Heart right ventricle (tissue), 16 donors: ENCODE measurements around the gene PHF14. TPM values are rescaled to one million over a fixed set of nuclear protein-coding genes. Genes with fewer than 3 reads are reported as not detected.

ENCODE experiments used
- ATAC-seq, 8 donors: fragments of 200-7000 bp; cut with Tn5 transposase; one replicate each; pipeline ENCODE4 v1.9.1; 2020; ENCODE audit warnings: mild to moderate bottlenecking in 8 of 8, moderate library complexity in 8 of 8, moderate number of reproducible peaks in 1 of 8
- DNase-seq, 2 donors: peaks; one replicate each; pipeline ENCODE4 v3.0.0-alpha.2; 2020
- H3K27ac ChIP-seq, 10 donors: fragments of 200-600 bp; sonication (generic) in 2 of 10; one replicate each; pipeline versions ENCODE4 v1.5.0 to v1.8.0; 2020 to 2022; ENCODE audit warnings: mild to moderate bottlenecking in 3 of 10
- H3K27me3 ChIP-seq, 7 donors: fragments of 200-600 bp; one replicate each; pipeline ENCODE4 v1.8.0; 2021 to 2022; ENCODE audit warnings: mild to moderate bottlenecking in 2 of 7
- H3K36me3 ChIP-seq, 9 donors: fragments of 200-600 bp; sonication (generic) in 1 of 9; one replicate each; pipeline versions ENCODE4 v1.5.0 to v1.8.0; 2020 to 2022; ENCODE audit warnings: mild to moderate bottlenecking in 2 of 9
- H3K4me1 ChIP-seq, 9 donors: fragments of 200-600 bp; sonication (generic) in 1 of 9; one replicate each; pipeline versions ENCODE4 v1.5.0 to v1.8.0; 2020 to 2022; ENCODE audit warnings: mild to moderate bottlenecking in 4 of 9
- H3K4me3 ChIP-seq, 10 donors: fragments of 200-600 bp; sonication (generic) in 2 of 10; one replicate each; pipeline versions ENCODE4 v1.5.0 to v1.8.0; 2020 to 2022; ENCODE audit warnings: mild to moderate bottlenecking in 7 of 10, moderate library complexity in 2 of 10
- H3K9me3 ChIP-seq, 11 donors: fragments of 200-600 bp in 10 of 11; sonication (generic) in 2 of 11; one replicate each; pipeline versions ENCODE4 v1.5.0 to v1.8.0; 2013 to 2022; ENCODE audit warnings: mild to moderate bottlenecking in 2 of 11, control low read depth in 1 of 11, moderate library complexity in 1 of 11
- WGBS, 2 donors: extraction: QIAGEN DNeasy Blood & Tissue Kit; methylation state at CpG; one replicate each; pipeline ENCODE4 v1.1.7; 2013; ENCODE audit warnings: inconsistent platforms in 1 of 2; 5-methylcytosine and 5-hydroxymethylcytosine counted together
- intact Hi-C, 10 donors: fragments of 100-400 bp; cut with DNase I; formaldehyde crosslinking; loops; one replicate each; pipeline versions ENCODE4 v1.11.1 to v1.14.2; 2022
- polyA plus RNA-seq, 2 donors: library from polyadenylated mRNA; stranded (reverse); fragments of 200-250 nt; gene quantifications; one replicate each; pipeline ENCODE4 v1.2.3, GENCODE V29; 2013
- total RNA-seq, 10 donors: library from RNA; stranded (reverse); fragmentation: NEBNext Ultra II Directional in 3 of 10; extraction: Animal tissue kit (Norgen Biotek cat#: 25700) in 3 of 10; gene quantifications; one replicate each; pipeline versions ENCODE4 v1.2.1 to v1.2.4, GENCODE V29; 2021 to 2023
- TF ChIP-seq, protein P1 (sequence below), 9 donors: fragments of 200-600 bp; sonication (generic) in 2 of 9; IDR thresholded peaks; one replicate each; pipeline versions ENCODE4 v1.5.0 to v1.8.0; 2021 to 2022; ENCODE audit warnings: antibody characterized with exemption in 9 of 9, mild to moderate bottlenecking in 5 of 9, moderate library complexity in 1 of 9
- donor health status: Arrhythmogenic right ventricular cardiomyopathy.
- donor health status: ischemic (EF 13 %, LVEDD 7.1; RV severe dilation, severe dysfunction).
- donor health status: healthy with polysubstance abuse.
- donor health status: DM: no; HTN: yes; CAD: no.
- donor health status: DM: no; HTN: no; CAD: no.
- donor health status: ischemic (EF 25% LVEDD 6.9; RV normal size, moderate dysfunction).
- donor health status: ischemic (EF 25% LVEDD 5.7; RV mildly dilated, moderate dysfunction).
- donor health status: healthy.
- donor health status: DM: yes; HTN: yes; CAD: no.
- donor health status: Ischemic cardiomyopathy.
- donor health status: ischemic (EF 35%, LVEDD 5.7; RV mildly dilated, moderate dysfunction).
- donor health status: nonischemic (EF 11% LVEDD 7.7; RV severe dilation, severe dysfunction).
- donor health status: DM: yes; HTN: yes; CAD: no.
- donor health status: PGD.
- donor health status: ischemic (EF 29% LVEDD 5.4; RV normal size, mild dysfunction).
- donor health status: nonischemic (EF 23%, LVEDD 6.1; RV moderate dilation, normal function).

The PHF14 gene
- total and polyA plus RNA-seq, 12 donors: 11.9 to 21.4 (median 14.8) TPM

DNA sequence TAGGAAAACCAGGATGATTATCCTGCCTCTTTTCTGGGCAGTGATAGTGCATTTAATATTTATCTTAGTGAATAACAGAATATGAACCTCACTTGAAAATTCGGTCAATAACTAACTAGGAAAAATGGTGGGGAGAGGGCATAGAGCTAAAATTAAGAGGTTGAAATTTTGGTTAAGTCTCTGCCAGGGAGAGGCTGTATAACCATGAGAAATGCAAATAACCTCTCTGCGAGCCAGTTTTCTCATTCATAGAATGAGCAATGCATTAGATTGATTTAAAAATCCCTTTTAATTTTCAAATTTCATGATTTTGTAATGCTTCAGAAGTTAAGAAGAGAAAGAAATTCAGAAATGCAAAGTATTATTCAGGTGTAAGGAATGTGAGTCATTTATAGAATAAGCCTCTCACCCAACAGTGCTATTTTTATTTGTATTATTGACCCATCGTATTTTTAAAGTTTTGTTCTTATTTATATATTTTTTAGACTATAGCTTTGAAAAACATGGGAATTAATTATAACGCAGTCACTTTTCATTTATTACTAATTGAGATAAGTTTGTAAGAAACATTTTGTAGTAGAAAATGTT lies 104.7 kb downstream of the PHF14 start:
- Histone ChIP-seq H3K4me1 (no peaks in the 10 kb centered on the region), H3K27me3 (no peaks in the 10 kb centered on the region), H3K4me3 (no peak overlapping the region), H3K36me3 (peaks cover 0 to 11% (median 0%) of the 10 kb centered on the region in 9 donors), H3K9me3 (peaks cover 0 to 13% (median 0%) of the 10 kb centered on the region in 11 donors), H3K27ac (no peak overlapping the region)
- intact Hi-C loops: no loop called here
- DNase-seq (no peak), ATAC-seq (no peak)
- TF ChIP-seq, protein P1, sequence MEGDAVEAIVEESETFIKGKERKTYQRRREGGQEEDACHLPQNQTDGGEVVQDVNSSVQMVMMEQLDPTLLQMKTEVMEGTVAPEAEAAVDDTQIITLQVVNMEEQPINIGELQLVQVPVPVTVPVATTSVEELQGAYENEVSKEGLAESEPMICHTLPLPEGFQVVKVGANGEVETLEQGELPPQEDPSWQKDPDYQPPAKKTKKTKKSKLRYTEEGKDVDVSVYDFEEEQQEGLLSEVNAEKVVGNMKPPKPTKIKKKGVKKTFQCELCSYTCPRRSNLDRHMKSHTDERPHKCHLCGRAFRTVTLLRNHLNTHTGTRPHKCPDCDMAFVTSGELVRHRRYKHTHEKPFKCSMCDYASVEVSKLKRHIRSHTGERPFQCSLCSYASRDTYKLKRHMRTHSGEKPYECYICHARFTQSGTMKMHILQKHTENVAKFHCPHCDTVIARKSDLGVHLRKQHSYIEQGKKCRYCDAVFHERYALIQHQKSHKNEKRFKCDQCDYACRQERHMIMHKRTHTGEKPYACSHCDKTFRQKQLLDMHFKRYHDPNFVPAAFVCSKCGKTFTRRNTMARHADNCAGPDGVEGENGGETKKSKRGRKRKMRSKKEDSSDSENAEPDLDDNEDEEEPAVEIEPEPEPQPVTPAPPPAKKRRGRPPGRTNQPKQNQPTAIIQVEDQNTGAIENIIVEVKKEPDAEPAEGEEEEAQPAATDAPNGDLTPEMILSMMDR (IDR thresholded peaks at IDR 0.05): no peak
- WGBS, 2 donors: 96 to 98% methylated on average over 4 of the region's 4 CpGs

DNA sequence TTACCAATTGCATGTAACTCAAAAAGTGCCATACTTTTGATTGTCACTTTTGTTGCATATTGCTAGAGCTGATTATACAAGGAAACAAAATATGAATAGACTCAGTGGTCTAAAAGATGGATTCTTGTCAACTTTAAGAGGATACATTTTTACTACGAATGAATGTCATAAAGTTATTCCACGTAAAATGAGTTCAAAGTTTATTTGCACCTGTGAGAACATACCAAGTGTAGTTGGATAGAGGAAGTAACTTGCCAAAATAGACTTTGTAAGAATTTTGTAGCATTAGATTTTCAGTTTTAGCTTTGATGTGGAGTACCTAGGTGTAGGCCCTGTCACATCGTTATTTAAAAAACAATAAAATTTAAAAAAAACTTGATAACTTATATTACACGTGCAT lies 106.2 kb downstream of the PHF14 start:
- intact Hi-C loops: no loop called here
- no peak overlapping the region for H3K27ac ChIP-seq
- no peak overlapping the region for H3K4me3 ChIP-seq
- H3K27me3 ChIP-seq: no peaks in the 10 kb centered on the region
- no peaks in the 10 kb centered on the region for H3K4me1 ChIP-seq
- ATAC-seq (no peak), DNase-seq (no peak)
- 96 to 98% methylated on average over 4 of the region's 4 CpGs for WGBS, 2 donors
- H3K9me3 ChIP-seq: peaks cover 0 to 13% (median 0%) of the 10 kb centered on the region in 11 donors
- TF ChIP-seq, protein P1 (IDR thresholded peaks at IDR 0.05): no peak
- H3K36me3 ChIP-seq: peaks cover 0 to 13% (median 0%) of the 10 kb centered on the region in 9 donors

DNA sequence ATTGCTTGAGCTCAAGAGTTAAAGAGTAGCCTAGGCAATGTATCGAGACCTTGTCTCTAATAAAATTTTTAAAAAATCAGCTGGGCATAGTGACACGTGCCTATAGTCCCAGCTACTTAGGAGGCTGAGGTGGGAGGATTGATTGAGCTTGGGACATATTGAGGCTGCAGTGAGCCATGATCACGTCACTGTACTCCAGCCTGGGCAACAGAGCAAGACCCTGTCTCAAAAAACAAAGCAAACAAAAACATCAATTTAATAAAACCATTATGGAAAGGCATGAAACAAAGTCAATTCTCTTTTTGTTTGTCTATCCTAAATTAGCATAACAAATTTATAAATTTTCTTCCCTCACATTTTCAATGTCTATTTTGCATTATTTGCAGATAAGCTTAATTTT lies 108.4 kb downstream of the PHF14 start:
- no peak overlapping the region for H3K27ac ChIP-seq
- H3K36me3 ChIP-seq: peaks cover 0 to 13% (median 1%) of the 10 kb centered on the region in 9 donors
- ATAC-seq: no peak
- 99 to 100% methylated on average over 3 of the region's 3 CpGs for WGBS, 2 donors
- TF ChIP-seq, protein P1 (IDR thresholded peaks at IDR 0.05): no peak
- no peaks in the 10 kb centered on the region for H3K4me1 ChIP-seq
- no peak overlapping the region for H3K4me3 ChIP-seq
- no peaks in the 10 kb centered on the region for H3K27me3 ChIP-seq
- intact Hi-C loops: no loop called here
- no peak for DNase-seq
- peaks cover 0 to 13% (median 0%) of the 10 kb centered on the region in 11 donors for H3K9me3 ChIP-seq

DNA sequence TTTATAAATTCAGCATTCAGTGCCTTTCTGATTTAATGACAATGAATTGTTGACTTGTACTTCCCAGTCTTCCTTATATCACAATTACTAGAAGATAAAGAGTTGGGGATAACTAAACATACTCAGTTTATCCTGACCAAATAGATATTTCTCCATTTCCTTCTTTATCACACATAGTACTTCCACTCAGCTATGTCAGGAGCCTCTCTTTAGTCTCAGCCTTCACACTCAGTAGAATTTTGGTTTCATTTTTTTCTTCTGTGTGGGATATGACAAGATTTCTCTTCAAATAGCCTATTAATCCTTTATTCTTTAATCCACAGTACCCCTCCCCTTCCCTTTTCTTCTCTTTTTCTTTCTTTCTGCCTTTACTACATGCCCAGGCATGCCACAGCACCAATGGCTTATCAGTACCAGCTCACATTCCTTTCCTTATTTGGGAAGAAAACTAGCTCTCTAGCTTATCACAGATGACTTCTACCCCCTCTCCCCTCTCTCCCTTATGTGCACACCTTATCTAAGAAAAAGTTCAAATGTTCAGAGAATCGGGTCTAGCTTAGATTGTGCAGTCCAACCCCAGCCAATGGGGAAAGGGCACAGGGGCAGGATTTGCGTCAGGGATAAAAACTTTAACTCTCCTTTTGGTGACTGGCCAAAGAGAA lies 109.0 kb downstream of the PHF14 start:
- Histone ChIP-seq H3K4me3 (no peak overlapping the region), H3K27ac (no peak overlapping the region), H3K9me3 (peaks cover 0 to 13% (median 0%) of the 10 kb centered on the region in 11 donors), H3K4me1 (no peaks in the 10 kb centered on the region), H3K36me3 (peaks cover 0 to 13% (median 4%) of the 10 kb centered on the region in 9 donors), H3K27me3 (no peaks in the 10 kb centered on the region)
- TF ChIP-seq, protein P1 (IDR thresholded peaks at IDR 0.05): no peak
- ATAC-seq (no peak), DNase-seq (no peak)
- intact Hi-C loops: no loop called here
- 59 to 74% methylated on average over 2 of the region's 2 CpGs for WGBS, 2 donors
